NCI-H2029 treated with DMSO at 0.1 percent for 48 hours (cell line): ENCODE data around the gene DAP.

Experiments used
- DNase-seq: peaks from one replicate; lab custom pipeline; 2025; lab: John Stamatoyannopoulos, UW

The DAP gene

DNA sequence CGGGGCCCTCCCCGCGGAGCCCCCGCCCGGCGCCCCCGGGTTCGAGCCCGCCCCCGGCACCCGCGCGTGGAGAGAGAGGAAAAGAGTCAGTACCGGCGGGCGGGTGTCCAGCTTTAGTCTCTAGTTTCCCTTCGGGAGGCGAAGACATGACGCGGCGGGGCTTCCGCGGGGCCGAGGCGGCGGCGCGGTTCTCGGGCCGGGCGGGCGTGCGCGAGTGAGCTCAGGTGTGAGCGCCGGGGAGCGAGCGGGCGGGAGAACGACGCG lies 181 bp downstream of the DAP start:
- no peak for DNase-seq

DNA sequence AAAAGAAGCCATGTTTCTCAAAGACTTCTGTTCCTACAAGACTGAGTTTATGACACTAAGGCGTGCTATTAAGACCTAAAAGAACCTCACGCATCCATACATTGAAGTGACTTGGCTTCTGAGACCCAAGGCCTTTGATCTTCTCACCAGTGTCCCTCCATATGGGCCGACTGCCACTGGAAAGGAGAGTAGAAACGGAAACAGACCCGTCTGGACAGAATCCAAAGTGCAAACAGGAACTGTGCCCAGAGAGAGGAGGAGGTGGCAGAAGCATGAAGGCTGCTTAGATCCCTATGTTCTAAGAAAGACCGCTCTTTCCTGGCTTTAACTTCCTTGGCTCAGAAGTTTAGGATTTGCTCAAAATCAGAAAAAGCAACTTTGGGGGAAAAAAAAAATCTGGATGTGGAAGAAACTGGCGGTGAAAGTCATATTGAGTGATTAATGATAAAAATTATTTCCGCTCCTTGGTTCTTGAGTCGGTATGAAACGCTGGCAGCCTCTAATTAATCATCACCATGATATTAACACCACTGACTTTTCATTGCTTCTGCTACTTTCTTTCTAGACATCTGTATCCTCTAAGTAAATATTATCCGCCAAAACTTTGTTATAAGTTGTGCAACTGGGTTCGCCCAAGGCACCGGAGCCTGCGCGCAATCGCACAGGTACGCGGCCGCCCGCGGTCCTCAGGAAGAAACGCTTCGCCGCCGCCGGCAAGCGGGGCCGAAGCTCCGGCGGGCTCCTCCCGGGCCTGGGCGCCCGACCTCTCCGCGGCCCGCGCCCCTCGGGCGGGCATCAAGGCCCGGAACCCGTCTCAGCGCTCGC lies 726 bp downstream of the DAP start:
- peak; percentile 81 for DNase-seq

DNA sequence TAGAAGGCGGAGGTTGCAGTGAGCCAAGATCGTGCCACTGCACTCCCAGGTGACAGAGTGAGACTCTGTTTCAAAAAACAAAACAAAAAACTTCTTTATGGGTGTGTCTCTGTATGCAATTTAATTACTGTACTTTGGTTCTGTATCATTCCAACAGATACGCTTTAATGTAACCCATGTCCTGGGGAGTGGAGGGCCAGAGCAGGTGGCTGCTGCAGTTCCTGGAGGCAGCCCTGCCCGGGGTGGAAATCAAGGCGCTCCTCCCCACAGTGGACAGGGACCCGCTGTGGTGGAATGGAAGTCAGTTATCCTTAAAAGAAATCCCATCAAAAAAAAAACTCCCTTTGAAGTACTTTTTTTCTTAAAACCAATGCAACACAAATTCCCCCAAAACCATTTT lies 1.9 kb downstream of the DAP start:
- no peak for DNase-seq

DNA sequence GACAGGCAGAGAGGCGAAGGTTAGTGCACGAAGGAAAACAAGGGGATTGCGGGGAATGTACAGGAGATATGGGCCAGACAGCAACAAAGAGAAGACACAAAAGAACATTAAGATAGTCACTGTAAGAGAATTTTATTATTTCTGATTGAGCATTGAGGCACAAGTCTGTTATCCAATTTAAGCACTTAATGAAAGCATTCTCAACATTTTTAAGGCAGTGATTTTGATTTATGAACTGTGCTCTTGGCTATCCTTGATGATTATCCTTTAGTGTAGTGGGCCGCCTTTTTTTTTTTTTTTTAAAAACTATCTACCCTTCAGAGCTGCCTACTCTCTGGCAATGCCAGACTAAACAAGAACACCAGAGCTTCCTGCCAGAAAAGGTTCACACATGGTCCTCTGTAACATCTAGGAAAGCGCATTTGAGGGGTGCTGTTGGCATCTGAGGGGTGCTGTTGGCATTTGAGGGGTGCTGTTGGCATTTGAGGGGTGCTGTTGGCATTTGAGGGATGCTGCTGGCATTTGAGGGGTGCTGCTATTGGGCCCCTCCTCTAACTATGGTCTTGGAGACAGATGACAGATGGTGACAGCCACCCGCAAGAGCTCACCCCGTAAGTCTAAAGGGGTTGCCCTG lies 3.0 kb downstream of the DAP start:
- no peak for DNase-seq

DNA sequence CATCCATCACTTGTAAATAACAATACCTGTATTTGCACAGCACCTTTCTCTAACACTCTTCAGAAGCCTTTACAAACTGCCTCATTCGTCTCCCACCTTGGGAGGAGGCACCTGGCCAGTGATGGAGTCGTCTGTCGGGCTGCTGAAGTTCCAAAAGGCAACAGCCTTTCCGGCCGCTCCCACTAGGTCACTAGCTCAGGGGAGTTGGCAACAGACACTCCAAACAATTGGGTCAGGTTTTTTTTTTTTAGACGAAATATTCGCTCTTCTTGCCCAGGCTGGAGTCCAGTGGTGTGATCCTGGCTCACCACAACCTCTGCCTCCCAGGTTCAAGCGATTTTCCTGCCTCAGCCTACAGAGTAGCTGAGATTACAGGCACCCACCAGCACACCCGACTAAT lies 4.0 kb downstream of the DAP start:
- no peak for DNase-seq

DNA sequence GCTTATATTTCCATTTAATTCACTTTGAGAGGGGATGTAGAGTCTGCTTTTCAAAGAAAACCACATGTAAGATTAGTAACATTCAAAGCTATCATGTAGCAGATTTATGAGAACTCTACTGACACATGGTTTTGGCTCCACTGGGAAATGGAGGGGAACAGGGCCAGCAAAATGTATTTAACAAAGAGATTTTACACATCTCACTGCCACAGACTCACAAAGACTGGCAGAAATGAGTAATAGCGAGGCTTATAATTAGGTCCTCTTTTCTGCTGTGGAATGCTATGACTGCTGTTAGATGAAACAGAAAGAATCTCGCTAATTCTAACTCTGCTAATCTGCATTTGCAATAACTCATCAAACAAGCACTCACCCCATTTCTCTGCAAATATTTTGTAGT lies 4.5 kb downstream of the DAP start:
- DNase-seq, result no peak

DNA sequence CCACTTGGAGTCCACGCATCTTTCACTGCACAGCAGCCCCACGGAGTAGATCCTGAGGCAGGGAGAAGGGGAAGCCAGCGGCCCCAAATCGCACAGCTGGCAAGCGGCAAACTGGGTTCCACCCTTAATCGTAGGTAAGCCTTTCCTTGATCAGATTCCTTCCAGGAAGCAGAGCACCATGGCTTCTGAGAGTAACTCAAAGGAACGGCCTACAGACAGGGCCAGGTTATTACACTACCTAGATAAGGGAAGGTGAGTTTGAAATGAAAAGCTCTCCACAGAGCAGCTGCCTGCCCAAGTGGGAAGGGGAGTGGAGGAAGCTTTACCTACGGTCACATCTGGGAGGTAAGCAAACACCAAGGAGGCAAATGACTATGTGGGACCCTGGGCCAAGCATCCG lies 7.9 kb downstream of the DAP start:
- DNase-seq, result no peak

DNA sequence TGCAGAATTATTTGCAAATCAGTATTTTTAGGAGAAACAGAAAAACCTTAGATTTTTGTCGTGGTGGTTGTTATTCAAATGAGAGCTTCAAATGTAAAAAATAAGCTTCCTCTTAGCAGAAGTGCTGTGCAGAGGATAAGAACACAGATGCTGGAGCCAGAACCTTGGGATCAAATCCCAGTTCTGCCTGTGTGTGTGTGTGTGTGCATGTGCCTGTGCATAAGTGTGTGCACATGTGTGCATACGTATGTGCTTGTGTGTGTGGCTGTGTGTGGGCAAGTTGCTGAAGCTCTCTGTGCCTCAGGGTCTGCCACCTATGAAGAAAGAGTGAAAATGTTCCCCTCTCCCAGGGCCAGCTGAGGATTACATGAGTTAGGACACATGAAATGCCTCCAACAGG lies 8.6 kb downstream of the DAP start:
- DNase-seq, result no peak

DNA sequence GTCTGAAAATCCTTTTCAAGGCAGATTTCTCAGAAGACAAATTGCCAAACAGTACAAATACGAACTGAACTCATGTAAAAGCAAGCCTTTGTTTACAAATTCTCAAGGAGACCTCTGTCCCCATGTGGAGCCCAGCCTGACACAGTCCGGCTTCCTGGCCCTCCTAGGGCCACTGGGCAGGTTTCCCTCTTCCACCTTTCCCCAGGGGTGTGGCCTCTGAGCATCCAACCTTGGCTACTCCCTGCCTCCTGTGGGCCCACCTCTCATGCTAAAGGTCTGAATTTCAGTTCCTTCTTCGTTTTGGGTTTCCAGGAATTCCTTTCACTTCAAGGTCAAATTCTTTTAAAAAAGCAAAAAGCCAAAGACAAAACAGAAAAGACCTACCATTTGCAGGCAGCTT lies 10.1 kb downstream of the DAP start:
- no peak for DNase-seq

DNA sequence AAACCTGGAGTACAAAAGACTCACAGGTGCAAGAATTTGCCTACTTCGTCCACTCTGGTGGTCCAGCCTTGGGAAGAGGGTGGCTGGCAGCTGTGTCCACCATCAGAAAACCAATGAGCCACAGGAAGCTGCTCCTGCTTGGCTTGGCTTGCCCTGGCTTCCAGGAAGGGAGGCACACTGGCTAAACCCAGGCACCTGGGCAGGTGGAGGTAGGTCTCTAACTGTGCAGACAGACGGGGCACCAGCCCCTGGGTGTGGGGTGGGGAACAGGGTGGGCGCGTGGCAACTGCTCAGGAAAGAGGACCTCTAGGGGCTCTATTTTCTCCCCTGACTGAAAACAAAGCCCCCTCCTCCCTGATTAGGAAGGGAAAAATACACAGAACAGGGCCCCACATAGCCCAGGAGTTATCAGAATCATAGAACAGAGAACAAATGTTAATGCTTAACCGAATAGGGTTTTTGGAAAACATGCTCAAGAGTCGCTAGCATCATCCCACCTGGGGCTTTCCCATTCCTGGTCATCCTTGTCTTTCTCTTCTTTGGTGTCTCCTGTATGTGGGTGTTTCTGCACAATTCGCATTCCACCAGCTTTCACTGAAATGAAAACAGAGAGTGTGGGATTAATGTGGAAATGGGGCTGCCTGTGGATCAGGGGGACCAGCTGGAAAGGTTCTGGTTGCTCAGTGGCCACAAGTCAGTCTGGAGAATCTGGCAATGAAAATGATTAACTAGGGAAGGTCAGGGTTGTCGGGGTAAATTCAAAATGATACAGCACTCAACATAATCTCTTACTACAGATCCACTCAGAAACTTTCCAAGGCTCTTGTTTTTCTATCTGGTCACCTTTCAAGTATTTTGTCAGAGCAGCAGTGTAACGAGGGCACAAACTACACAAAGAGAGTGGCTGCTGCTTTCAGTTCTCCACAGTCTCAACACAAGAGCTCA lies 13.1 kb downstream of the DAP start:
- no peak for DNase-seq

DNA sequence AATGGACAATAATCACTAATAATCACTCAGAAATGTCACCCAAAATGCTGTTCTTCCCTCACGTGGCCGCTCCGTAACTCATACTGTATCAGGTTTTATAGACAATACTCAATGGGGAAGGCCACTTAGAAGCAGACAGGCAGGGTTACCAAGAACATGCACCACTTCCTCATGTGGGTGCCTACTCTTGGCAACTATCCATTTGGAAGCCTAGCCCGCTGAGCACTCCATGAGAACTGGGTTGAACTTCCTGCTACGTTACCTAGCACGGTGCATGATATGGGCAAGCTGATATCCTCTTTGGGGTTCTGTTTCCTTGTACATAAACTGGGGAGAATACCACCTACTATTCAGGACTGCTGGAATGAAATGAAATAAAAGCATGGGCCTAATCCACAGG lies 14.3 kb downstream of the DAP start:
- DNase-seq, result peak; percentile 93

DNA sequence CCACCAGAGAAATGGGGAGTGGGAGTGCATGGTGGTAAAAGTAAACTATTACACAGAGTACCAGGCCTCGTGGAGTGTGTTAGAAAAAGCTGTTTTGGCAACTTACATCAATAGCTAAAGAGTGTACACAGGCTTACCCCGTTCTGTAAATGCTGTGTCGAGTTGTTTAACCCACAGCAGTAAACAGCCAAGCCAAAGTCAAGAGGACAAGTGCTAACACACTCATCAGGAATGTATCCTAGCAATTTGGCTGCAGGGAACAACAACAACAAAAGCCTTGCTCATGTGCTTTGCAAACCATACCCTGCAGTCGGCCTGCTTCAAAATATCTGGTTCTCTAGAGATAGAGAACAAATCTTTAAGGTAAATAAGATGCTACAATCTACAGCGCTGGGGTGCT lies 15.9 kb downstream of the DAP start:
- DNase-seq, result no peak

DNA sequence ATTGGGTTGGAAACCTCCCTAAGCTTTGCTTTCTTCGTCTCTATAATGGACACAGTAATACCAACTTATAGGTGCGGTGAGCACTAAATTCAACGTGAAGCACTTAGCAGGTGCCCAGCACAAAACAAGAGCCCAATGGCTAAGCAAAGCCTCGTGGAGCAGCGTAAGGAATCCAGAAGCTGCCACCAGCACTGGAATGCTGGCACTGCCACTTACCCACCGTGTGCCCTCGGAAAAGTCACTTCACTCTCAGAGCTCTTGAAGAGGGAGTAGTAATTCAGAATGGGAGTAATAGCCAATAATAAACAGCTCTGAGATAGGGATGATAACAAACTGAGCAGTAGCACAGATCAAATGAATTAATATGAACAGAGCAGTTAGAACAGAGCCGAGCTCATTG lies 16.4 kb downstream of the DAP start:
- DNase-seq, result no peak

DNA sequence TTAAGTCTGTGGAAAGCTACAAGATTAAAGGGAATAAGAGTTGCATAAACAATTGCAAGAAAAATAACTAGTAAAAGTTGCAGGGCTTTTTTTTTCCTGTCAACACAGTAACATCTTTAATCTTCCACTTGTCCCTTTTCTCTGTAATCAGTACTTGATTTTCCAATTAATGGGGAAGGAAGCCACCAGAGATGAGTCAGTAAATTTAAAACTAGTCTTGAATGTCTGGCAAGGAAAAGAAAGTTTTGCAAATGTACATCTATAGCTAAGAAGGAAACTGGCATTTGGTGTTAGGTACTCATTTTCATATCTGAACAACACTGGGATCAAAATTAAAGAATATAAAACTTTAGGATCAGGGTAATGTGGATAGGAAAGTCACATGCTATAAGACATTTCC lies 17.1 kb downstream of the DAP start:
- DNase-seq, result no peak

DNA sequence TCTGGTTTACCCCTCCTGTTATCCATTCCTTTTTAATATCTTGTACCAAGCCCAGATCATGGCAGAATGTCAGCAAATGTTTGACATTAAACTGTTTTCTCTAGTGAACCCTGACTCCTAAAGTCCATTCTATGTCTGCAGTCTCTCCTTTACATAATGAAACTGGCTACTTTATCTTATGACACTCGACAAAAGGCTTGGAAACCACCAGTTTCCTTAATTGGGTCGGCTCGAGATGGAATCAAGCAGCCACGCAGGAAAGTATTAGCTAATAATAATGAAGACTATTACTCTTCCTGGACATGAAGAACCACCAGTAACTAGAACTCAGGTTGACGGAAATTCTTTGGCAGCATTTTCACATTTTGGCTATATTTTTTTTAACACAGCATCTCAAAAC lies 17.5 kb downstream of the DAP start:
- DNase-seq, result no peak

DNA sequence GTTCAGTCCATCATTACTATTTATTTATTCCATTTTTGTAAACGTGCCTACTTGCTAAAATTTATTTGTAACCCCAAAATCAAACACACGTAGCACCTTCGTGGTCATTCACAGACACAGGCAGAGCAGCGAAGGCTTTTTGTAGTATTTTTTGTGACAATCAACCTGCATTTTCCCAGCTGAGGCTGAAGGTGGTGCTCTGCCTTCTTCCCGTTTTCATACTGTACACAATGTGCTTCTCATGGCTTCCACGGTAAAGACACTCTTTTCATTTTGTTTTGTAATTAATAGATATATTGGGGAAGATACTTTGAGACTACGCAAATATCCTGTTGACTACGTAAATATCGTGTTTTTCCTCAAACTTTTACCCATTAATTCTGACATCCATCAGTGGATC lies 19.4 kb downstream of the DAP start:
- no peak for DNase-seq

DNA sequence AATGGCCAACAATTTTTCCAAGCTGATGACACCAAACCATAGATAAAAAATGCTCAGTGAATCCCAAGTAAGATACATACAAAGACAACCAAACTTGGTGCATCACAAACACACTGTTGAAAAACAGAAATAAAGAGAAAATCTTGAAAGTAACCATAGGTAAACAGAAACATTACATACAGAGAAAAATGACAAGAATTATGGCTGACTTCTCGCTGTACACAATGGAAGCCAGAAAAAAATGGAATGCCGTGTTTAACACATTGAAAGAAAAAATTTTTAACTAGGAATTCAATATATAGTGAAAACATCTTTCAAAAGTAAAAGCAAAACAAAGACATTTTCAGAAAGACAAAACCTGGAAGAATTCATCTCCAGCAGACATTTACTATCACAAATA lies 20.6 kb downstream of the DAP start:
- DNase-seq, result no peak

DNA sequence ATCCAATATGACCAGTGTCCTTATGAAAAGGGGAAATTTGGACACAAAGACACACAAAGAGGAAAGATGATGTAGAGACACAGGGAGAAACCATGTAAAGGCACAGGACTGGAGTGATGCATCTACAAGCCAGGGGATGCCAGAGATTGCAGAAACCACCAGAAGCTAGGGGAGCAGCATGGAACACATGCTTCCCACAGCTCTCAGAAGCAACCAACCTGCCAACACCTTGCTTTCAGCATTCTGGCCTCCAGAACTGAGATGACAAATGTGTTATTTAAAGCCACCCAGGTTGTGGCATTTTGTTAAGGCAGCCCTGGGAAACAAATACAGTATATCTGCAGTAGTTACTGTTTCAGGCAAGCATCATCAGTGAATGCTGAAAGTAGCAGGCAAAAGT lies 23.2 kb downstream of the DAP start:
- no peak for DNase-seq

DNA sequence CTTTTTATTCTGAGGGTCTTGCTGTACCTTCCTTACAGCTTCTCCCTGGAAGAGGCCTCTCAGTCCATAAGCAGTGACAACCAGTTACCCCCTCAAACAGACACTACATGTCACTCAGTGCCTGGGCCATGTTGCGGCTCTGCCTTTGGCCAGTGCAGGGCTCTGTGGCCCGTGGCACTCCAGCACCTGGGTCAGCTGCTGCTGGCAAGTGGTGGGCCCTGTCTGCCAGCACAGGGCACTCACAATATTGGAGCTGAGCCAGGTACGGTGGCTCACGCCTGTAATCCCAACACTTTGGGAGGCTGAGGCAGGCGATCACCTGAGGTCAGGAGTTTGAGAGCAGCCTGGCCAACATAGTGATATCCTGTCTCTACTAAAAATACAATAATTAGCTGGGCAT lies 24.2 kb downstream of the DAP start:
- DNase-seq, result no peak

DNA sequence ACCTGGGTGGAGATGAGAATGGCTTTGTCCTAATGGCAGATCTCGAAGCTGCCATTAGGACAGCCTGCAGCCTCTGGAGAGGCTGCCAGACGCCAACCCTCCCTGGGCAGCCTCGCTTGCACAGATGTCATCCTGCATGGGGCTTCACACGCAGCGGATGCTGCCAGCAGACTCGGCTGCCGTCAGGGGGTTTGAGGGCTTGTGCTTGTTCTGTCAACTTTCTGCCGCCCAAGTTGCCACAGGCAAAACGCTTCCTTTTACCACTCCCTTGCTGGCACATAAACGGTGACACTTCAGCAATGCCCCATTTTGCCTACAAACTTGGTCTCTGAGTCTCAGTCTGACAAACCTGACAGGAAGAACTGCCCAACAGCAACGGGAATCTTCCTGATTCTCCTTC lies 24.7 kb downstream of the DAP start:
- DNase-seq, result no peak

DNA sequence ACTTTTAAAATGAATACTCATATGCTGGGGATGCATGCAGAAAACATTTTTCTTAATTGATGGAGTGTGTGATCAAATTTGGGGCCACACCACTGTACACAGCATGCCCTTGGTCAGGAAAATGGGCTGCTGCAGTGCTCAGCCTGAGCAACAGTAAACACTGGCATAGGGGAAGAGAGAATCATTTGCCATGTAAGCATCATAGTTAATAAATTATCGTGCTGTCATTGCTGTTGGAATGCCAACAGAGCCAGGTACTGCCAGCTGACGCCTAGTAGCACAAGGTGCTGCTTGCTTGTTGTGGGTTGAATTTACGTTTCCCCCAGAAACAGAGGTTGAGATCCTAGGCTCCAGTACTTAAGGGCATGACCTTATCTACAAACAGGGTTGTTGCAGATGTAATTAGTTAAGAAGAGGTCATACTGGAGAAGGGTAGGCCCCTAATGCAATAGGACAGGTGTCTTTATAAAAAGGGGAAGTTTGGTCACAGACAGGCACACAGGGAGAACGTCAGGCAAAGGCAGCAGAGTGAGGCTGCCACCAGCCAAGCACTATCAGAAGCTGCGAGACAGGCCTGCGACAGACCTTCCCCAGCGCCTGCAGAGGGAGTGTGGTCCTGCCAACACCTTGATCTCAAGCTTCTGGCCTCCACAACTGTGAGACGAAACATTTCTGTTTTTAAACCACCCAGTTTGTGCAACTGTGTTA lies 25.3 kb downstream of the DAP start:
- DNase-seq, result no peak

DNA sequence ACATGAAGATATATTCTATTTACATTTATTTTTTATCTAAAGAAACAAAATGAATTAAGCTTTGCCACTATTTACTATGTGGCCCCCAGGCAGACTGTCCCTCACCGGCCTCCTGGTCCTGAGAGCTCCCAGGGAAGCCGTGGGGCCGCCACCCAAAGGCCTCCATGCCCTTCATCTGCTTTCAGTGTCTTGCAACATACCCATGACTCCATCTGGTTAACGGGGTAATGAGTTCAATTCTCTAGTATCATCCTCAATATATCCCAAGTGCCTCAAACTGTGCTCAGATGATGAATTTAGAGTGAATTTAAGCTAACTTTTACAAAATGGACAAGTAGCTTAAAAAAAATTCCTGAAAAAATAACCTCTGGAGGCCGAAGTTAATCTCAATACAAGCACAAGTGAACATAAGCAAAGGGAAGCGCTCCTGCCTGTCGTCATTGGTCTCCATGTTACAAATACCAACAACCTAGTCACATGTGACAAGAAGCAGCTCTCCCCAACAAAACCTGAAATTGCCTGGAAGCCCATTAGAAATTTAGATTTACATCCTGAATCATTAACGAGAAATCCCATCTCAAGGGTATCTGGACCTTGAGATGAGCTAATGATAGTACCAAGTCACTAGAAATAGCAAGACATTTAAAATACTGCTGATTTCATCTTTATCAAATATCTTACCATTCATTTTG lies 26.1 kb downstream of the DAP start:
- DNase-seq, result no peak
